HepG2 (cell line): ENCODE measurements around the gene FHIT. TPM values are rescaled to one million over a fixed set of nuclear protein-coding genes. Genes with fewer than 3 reads are reported as not detected.

Source experiments
- AGO2 ChIP-seq: fragments of 200-400 bp; formaldehyde crosslinking; optimal IDR thresholded peaks from 2 replicates; pipeline ENCODE3; 2017; ENCODE audit warnings: mild to moderate bottlenecking, low read depth, low read length, moderate library complexity
- ETV5 ChIP-seq: IDR thresholded peaks from 2 replicates; pipeline ENCODE4 v1.6.1; 2018; ENCODE audit warnings: missing biosample characterization, missing genetic modification reagents, inconsistent platforms, borderline replicate concordance
- HNRNPL ChIP-seq: fragments of 200-400 bp; formaldehyde crosslinking; IDR thresholded peaks from 2 replicates; pipeline ENCODE4 v1.6.1; 2017; ENCODE audit warnings: mild to moderate bottlenecking, low read depth, low read length
- MXI1 ChIP-seq: IDR thresholded peaks from 3 replicates; pipeline ENCODE4 v1.6.1; 2012; ENCODE audit warnings: low read depth, low read length, inconsistent platforms, borderline replicate concordance
- NFIC ChIP-seq: IDR thresholded peaks from 2 replicates; pipeline ENCODE4 v1.6.1; 2012; ENCODE audit warnings: mild to moderate bottlenecking, low read length, inconsistent platforms
- NR2C2 ChIP-seq: sonication (generic); formaldehyde crosslinking; IDR thresholded peaks from 2 replicates; pipeline ENCODE4 v1.4.0; 2020; ENCODE audit warnings: missing genetic modification reagents, mild to moderate bottlenecking, moderate library complexity, borderline replicate concordance
- PBX2 ChIP-seq: IDR thresholded peaks from 2 replicates; pipeline ENCODE4 v1.6.1; 2016; ENCODE audit warnings: control low read depth
- ZBTB40 ChIP-seq, 2 experiments: fragments of 450-650 bp in 1 of 2; sonication (generic) in 1 of 2; formaldehyde crosslinking in 1 of 2; IDR thresholded peaks; 2 replicates each; pipeline versions ENCODE4 v1.6.1 to v1.8.0; 2016 to 2022; ENCODE audit warnings: antibody characterized with exemption in 1 of 2, mild to moderate bottlenecking in 1 of 2, missing genetic modification reagents in 1 of 2
- ZKSCAN8 ChIP-seq: IDR thresholded peaks from 2 replicates; pipeline ENCODE4 v1.6.1; 2016; ENCODE audit warnings: borderline replicate concordance, missing genetic modification reagents, missing compliant biosample characterization
- ZNF724P ChIP-seq: sonication (generic); formaldehyde crosslinking; IDR thresholded peaks from 2 replicates; pipeline ENCODE4 v1.8.0; 2022; ENCODE audit warnings: missing genetic modification reagents, borderline replicate concordance
- ZNF737 ChIP-seq: sonication (generic); formaldehyde crosslinking; IDR thresholded peaks from 2 replicates; pipeline ENCODE4 v1.5.0; 2020; ENCODE audit warnings: missing genetic modification reagents, mild to moderate bottlenecking, borderline replicate concordance
- polyA plus RNA-seq, 8 experiments: library from polyadenylated mRNA; depleted of rRNA in 3 of 8; stranded (reverse) in 7 of 8; unstranded in 1 of 8; fragments of >200 nt; fragmentation: Illumina TruSeq in 4 of 8; extraction: Trizol in 4 of 8; gene quantifications; 2 replicates each; pipeline versions ENCODE4 v1.2.1 to v1.2.3, GENCODE V29; 2011 to 2016; ENCODE audit warnings: low read depth in 4 of 8, missing spikeins in 1 of 8, mixed read lengths in 1 of 8; ENCODE audit not compliant: insufficient read depth in 1 of 8
- total RNA-seq, 5 experiments: library from RNA; depleted of rRNA; stranded (reverse); fragments of >200 nt; fragmentation: Illumina TruSeq; extraction: Trizol; gene quantifications; 2 replicates each; pipeline ENCODE4 v1.2.3, GENCODE V29; 2016; ENCODE audit warnings: low read depth in 1 of 5
- TF ChIP-seq, protein P1 (sequence below): sonication (generic); formaldehyde crosslinking; IDR thresholded peaks from 2 replicates; pipeline ENCODE4 v1.9.0; 2021; ENCODE audit warnings: missing genetic modification reagents, borderline replicate concordance
- TF ChIP-seq, protein P2 (sequence below): IDR thresholded peaks from 2 replicates; pipeline ENCODE4 v1.6.1; 2016; ENCODE audit warnings: missing genetic modification reagents, missing compliant biosample characterization

FHIT gene
- total and polyA plus RNA-seq, 2 of the 13 experiments (the other 11 are each of a cell fraction or from before 2014, with no cell fraction given): 4.0 to 4.6 TPM

- TF ChIP-seq ZBTB40 (IDR thresholded peaks at IDR 0.05) (no peak), ZBTB40 (CRISPR knock-in tag; IDR thresholded peaks at IDR 0.05) (peak; percentile 43; the same call in 1 of the 2 replicates), ZNF737 (CRISPR knock-in tag) (no peak), HNRNPL (peak; percentile 83; the same call in 1 of the 2 replicates), PBX2 (CRISPR knock-in tag) (peak; percentile 95), ZKSCAN8 (CRISPR knock-in tag) (peak; percentile 55; the same call in 1 of the 2 replicates), ETV5 (CRISPR knock-in tag) (peak; percentile 44; the same call in 1 of the 2 replicates), NFIC (no peak), AGO2 (peak; percentile 64), MXI1 (peak; percentile 24; the same call in 1 of the 3 replicates), NR2C2 (CRISPR knock-in tag) (peak; percentile 91), ZNF724P (CRISPR knock-in tag) (peak; percentile 81; the same call in 1 of the 2 replicates)
- TF ChIP-seq, protein P1, sequence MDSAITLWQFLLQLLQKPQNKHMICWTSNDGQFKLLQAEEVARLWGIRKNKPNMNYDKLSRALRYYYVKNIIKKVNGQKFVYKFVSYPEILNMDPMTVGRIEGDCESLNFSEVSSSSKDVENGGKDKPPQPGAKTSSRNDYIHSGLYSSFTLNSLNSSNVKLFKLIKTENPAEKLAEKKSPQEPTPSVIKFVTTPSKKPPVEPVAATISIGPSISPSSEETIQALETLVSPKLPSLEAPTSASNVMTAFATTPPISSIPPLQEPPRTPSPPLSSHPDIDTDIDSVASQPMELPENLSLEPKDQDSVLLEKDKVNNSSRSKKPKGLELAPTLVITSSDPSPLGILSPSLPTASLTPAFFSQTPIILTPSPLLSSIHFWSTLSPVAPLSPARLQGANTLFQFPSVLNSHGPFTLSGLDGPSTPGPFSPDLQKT (CRISPR knock-in tag): no peak
- TF ChIP-seq, protein P2, sequence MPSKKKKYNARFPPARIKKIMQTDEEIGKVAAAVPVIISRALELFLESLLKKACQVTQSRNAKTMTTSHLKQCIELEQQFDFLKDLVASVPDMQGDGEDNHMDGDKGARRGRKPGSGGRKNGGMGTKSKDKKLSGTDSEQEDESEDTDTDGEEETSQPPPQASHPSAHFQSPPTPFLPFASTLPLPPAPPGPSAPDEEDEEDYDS: 0 out of 2 replicates have a peak, but pooled peaks have one; percentile 18
Measured at GRCh38 chr3:61251174-61251972, at the start of gene FHIT (continued).
